IPS-18a (cell line): ENCODE measurements around the gene PLS1.
"Not testable (repeated sequence)": the region's sequence is repeated elsewhere in the genome, so short reads cannot be mapped to it uniquely, and the experiment has no call there.

Source experiments
- H3K27ac ChIP-seq: one replicate; pipeline ENCODE4 v1.5.1; 2013; ENCODE audit warnings: low read length
- H3K27me3 ChIP-seq: one replicate; pipeline ENCODE4 v1.6.1; 2013; ENCODE audit warnings: mild to moderate bottlenecking, low read length; ENCODE audit not compliant: control insufficient read depth, insufficient read depth
- H3K36me3 ChIP-seq: one replicate; pipeline ENCODE4 v1.6.1; 2013; ENCODE audit warnings: low read depth, low read length; ENCODE audit not compliant: control insufficient read depth
- H3K4me1 ChIP-seq: one replicate; pipeline ENCODE4 v1.6.1; 2013; ENCODE audit warnings: low read depth, low read length; ENCODE audit not compliant: control insufficient read depth
- H3K4me3 ChIP-seq: one replicate; pipeline ENCODE4 v1.5.1; 2013; ENCODE audit warnings: low read length
- H3K9ac ChIP-seq: one replicate; pipeline ENCODE4 v1.6.1; 2013; ENCODE audit warnings: mild to moderate bottlenecking, low read length, moderate library complexity
- H3K9me3 ChIP-seq: one replicate; pipeline ENCODE4 v1.6.1; 2013; ENCODE audit warnings: low read depth, low read length; ENCODE audit not compliant: control insufficient read depth

PLS1 gene

DNA sequence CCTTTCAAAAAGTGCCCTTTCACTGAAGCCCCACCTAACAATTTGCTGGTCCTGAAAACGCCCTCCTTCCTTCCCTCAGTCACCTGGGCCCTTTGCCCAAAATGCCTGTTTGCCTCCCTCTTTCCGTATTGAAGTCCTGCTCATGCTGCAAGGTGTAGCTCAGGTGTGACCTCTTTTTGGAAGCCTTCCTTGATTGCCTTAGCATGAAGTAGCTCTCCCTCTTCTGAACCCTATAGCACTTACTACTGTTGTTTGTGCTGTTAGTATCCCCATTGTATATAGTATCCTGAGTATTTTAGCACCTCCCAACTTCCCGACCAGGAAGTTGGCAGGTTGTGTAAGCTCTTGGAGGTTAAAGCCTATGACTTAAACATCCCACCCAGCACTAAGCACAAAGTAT, 1.7 kb downstream of the PLS1 start:
- Histone ChIP-seq H3K36me3 (no peaks in the 10 kb centered on the region), H3K27ac (no peak overlapping the region), H3K27me3 (peaks cover 18% of the 10 kb centered on the region), H3K9ac (no peak overlapping the region), H3K9me3 (no peaks in the 10 kb centered on the region), H3K4me1 (peaks cover 8% of the 10 kb centered on the region), H3K4me3 (no peak overlapping the region)

DNA sequence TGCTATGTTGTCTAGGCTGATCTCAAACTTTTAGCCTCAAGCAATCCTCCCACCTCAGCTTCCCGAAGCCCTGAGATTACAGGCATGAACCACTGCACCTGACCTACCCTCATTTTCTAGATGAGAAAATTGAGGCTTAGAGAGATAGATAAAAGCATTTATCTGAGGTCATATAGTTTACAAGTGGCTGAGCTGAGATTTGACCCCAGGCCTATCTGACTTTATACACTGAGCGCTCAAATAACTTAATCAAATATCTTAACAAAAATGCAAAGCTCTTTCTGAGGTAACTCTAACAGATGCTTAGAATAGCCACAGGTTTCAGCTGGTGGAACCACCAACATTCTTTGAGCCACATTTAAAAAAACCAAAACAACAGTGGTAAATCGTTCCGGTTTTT, 5.5 kb downstream of the PLS1 start:
- Histone ChIP-seq H3K4me3 (no peak overlapping the region), H3K36me3 (no peaks in the 10 kb centered on the region), H3K27ac (no peak overlapping the region), H3K4me1 (peaks cover 2% of the 10 kb centered on the region), H3K27me3 (peaks cover 9% of the 10 kb centered on the region), H3K9ac (no peak overlapping the region), H3K9me3 (no peaks in the 10 kb centered on the region)

DNA sequence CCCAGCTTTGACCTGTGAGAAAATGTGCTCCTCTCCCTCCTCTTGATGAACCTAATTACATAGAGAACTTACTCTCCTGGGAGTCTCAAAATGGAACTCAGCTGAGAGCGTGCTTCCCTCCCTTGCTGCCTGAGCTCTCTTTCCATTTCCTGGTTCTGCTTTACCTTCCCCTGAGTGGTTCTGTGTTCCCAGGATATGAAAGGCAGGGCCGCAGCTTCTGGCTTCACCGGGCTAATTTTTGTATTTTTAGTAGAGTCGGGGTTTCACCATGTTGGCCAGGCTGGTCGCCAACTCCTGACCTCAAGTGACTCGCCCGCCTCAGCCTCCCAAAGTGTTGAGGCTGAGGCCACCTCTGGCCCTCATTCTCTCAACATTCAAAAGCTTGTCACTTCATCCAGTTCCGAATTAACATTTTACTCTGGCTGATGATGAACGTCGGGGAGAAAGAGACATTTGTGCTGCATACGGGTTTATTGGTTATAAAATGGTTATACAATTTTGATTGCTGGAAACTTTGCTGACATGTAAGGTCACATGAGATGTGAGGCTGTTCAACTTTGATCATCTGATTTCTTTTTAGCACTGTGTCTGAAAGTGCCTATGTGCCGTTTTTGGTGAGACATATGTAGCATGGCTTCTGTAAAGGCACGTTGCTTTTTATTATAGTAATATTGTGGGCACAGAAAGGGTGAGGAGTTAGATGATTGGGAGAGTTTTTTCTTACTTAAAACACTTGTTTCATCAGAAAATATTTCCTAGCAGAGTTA, 6.6 kb downstream of the PLS1 start:
- Histone ChIP-seq H3K4me1 (no peaks in the 10 kb centered on the region), H3K36me3 (no peaks in the 10 kb centered on the region), H3K27me3 (no peaks in the 10 kb centered on the region), H3K27ac (no peak overlapping the region), H3K9ac (no peak overlapping the region), H3K9me3 (no peaks in the 10 kb centered on the region), H3K4me3 (no peak overlapping the region)

DNA sequence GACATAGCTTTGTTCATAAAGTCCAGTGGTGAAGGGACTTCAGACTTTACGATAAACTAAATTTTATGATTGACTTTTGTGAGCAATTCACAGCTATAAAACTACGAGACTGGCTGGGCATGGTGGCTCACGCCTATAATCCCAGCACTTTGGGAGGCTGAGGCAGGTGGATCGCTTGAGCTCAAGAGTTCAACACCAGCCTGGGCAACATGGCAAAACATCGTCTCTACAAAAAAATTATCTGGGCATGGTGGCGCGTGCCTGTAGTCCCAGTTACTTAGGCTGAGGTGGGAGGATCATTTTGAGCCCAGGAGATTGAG, 7.2 kb downstream of the PLS1 start:
- not testable (repeated sequence) for H3K36me3 ChIP-seq, H3K9me3 ChIP-seq, H3K4me1 ChIP-seq, H3K4me3 ChIP-seq, H3K27ac ChIP-seq, H3K9ac ChIP-seq, H3K27me3 ChIP-seq

DNA sequence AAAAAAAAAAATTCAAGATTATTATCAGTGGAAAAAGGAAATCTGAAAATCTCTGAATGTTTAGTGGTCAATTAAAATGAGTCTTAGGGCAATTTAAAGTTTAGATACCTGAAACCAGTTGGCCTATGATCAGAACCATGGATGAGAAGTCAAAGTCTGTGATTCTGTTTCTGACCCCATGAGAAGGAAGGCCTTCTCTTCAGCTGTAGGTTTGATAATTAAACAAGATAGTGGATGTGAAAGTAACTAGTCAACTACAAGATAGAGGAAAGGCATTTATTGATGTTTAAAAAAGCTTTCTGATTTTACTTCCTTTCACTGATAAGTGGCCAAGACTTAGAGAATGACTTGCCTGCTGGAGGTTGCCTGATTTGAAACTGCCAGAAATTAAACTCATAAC, 8.7 kb downstream of the PLS1 start:
- no peak overlapping the region for H3K9ac ChIP-seq
- H3K36me3 ChIP-seq, result no peaks in the 10 kb centered on the region
- no peaks in the 10 kb centered on the region for H3K9me3 ChIP-seq
- no peak overlapping the region for H3K27ac ChIP-seq
- H3K4me1 ChIP-seq, result no peaks in the 10 kb centered on the region
- no peak overlapping the region for H3K4me3 ChIP-seq
- H3K27me3 ChIP-seq, result no peaks in the 10 kb centered on the region

DNA sequence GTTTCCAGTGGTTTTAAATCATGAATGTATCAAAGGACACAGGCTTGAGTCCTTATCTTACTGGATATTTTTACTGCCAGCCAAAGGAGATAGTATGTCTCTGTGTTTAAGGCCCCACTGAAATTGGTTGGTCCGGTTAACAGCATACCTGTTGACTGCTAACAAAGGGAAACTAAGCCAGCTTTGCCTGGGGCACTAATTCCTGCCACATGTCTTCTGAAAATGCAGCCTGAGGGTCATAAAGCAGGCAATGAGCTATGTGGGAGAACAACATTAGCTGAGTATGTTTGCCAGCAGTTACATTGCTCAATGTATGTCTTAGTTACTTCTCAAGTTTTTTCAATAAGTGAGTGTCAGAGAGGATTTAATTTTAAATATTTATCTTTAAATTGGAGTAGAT, 12.4 kb downstream of the PLS1 start:
- H3K9me3 ChIP-seq, result no peaks in the 10 kb centered on the region
- no peaks in the 10 kb centered on the region for H3K27me3 ChIP-seq

DNA sequence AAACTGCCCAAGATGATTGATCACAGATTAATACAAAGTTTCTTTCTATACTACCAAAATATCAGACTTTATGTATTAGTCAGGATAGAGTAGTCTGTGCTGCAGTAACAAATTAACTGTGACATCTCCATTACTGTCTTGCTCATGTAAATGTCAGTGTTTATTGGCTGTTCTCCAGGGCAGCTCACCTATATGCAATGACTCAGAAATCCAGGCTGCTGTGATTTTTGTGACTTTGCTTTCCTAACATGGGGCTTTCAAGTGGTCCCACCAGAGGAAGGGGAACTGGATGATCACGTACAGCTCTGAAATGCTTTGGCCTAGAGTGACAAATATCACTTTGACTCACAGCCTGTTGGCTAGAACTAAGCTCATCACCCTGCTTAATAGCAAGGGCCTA, 12.9 kb downstream of the PLS1 start:
- Histone ChIP-seq H3K9me3 (no peaks in the 10 kb centered on the region), H3K27me3 (no peaks in the 10 kb centered on the region), H3K9ac (no peak overlapping the region), H3K36me3 (no peaks in the 10 kb centered on the region), H3K4me3 (no peak overlapping the region), H3K4me1 (no peaks in the 10 kb centered on the region), H3K27ac (no peak overlapping the region)

More for the DNA sequence above, 12.4 kb downstream of the PLS1 start:
- Histone ChIP-seq H3K27ac (no peak overlapping the region), H3K4me1 (no peaks in the 10 kb centered on the region), H3K4me3 (no peak overlapping the region), H3K36me3 (no peaks in the 10 kb centered on the region), H3K9ac (no peak overlapping the region)

DNA sequence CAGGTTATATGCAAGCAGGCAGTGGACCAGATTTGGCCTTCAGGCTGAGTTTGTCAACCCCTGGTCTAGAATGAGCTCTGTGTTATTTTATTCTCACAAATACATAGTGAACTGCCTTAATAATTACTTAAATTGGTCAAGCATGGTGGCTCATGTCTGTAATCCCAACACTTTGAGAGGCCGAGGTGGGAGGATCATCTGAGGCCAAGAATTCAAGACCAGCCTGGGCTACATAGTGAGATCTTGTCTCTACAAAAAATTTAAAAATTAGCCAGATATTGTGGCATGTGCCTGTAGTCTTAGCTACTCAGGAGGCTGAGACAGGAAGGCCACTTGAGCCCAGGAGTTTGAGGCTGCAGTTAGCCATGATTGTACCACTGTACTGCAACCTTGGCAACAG, 15.0 kb downstream of the PLS1 start:
- H3K9me3 ChIP-seq, result no peaks in the 10 kb centered on the region
- H3K4me3 ChIP-seq, result no peak overlapping the region
- no peaks in the 10 kb centered on the region for H3K4me1 ChIP-seq
- no peaks in the 10 kb centered on the region for H3K27me3 ChIP-seq
- H3K9ac ChIP-seq, result no peak overlapping the region
- no peak overlapping the region for H3K27ac ChIP-seq
- H3K36me3 ChIP-seq, result no peaks in the 10 kb centered on the region

DNA sequence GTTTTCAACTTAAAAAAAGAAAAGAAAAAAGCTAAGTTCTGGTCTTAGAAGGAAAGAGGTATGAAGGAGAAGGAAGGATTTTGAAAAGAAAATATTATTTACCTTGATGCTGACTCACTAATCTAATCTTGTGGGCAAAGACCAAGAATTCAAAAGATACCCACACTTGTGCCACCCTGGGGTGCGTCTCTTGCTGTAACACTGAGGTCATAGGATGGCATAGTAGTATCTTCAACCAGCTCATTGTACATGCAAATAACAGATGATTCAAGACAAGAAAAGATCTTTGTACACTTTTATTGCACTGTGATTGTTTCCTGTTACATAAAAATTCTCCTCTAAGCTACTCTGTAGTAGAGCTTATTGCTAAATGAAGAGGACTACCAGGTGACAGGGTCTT, 17.3 kb downstream of the PLS1 start:
- no peaks in the 10 kb centered on the region for H3K36me3 ChIP-seq
- no peak overlapping the region for H3K27ac ChIP-seq

DNA sequence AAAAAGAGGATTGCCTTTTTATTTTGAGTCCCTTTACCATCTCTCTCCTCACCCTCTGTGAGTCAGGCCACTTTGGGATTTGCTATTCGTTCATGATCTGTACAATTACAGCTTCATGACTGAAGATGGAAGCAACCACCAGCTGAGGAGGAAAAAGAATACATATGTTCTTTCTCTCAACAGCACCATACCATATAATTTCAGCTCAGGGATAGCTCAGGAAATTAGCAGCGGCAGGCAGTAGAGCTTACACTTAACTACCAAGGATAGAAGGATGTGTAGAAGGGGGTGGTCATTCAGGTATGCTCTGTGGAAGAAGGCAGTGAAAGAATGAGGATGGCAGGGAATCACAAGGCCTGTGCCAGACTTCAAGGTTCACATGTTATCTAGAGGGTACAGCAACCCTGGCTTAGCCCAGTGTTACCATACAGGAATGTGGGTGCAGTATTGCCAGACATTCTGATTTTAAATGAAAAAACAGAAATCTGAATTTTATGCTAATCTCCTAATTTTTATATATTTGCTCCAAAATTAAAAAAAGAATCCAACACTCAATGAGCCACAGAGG, 17.9 kb downstream of the PLS1 start:
- H3K4me3 ChIP-seq, result no peak overlapping the region
- no peaks in the 10 kb centered on the region for H3K27me3 ChIP-seq
- H3K9ac ChIP-seq, result no peak overlapping the region
- no peak overlapping the region for H3K27ac ChIP-seq
- no peaks in the 10 kb centered on the region for H3K9me3 ChIP-seq
- H3K36me3 ChIP-seq, result no peaks in the 10 kb centered on the region
- H3K4me1 ChIP-seq, result no peaks in the 10 kb centered on the region

More for the DNA sequence above, 17.3 kb downstream of the PLS1 start:
- H3K4me3 ChIP-seq, result no peak overlapping the region
- H3K9ac ChIP-seq, result no peak overlapping the region
- H3K27me3 ChIP-seq, result no peaks in the 10 kb centered on the region
- no peaks in the 10 kb centered on the region for H3K4me1 ChIP-seq
- no peaks in the 10 kb centered on the region for H3K9me3 ChIP-seq

DNA sequence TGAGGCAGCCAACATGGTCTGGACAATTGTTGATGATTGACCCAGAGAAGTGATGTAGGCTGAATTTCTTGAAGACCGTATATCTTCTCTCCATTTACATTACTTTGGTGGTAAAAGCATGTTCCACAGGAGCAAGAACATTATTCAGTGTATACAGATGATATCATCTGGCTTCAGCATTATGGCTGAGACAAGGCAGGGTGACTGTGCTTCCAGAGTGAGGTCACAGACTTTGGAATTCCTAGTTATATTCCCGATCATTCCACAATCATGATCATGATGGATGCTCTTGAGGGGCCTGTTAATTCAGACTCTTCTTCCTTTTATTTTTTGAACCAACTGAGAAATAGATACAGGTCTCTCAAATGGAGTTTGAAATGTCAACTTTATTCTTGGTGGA, 19.0 kb downstream of the PLS1 start:
- H3K4me3 ChIP-seq, result no peak overlapping the region
- no peak overlapping the region for H3K9ac ChIP-seq
- no peaks in the 10 kb centered on the region for H3K36me3 ChIP-seq
- no peak overlapping the region for H3K27ac ChIP-seq
- H3K9me3 ChIP-seq, result no peaks in the 10 kb centered on the region
- no peaks in the 10 kb centered on the region for H3K4me1 ChIP-seq
- no peaks in the 10 kb centered on the region for H3K27me3 ChIP-seq

DNA sequence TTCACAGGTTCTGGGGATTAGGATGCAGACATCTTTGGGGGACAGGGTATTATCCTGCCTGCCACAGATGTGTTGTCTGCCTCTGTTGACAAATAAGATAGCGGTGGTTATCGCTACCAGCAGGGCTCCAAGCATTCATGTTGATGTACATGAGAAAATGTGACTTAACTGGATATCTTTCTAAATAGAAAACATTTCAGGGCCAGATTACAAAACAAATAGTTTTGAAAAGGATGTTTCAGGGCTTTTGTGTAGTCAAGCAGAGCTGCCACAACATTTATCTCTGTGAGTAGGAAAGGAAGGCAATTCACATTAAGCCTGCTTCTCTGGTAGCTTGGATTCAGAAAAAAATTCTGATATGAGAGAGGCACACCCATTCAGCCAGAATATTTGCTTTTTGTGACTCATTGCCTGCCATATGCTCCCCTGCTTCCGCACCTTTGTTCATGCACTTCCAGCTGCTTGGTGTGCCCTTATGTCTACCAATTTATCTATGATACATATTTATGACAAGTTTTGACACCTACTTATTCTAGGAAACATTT, 22.8 kb downstream of the PLS1 start:
- Histone ChIP-seq H3K9ac (no peak overlapping the region), H3K4me1 (no peaks in the 10 kb centered on the region), H3K27ac (no peak overlapping the region)

More for the DNA sequence above, 22.8 kb downstream of the PLS1 start:
- no peak overlapping the region for H3K4me3 ChIP-seq
- no peaks in the 10 kb centered on the region for H3K27me3 ChIP-seq
- no peaks in the 10 kb centered on the region for H3K9me3 ChIP-seq
- H3K36me3 ChIP-seq, result no peaks in the 10 kb centered on the region
